UCSD-AML1 (cell line): ENCODE measurements around the gene TAF6L.
"Not testable (repeated sequence)": the region's sequence is repeated elsewhere in the genome, so short reads cannot be mapped to it uniquely, and the experiment has no call there.

Source experiments
- DNase-seq: peaks from one replicate; lab custom pipeline; 2025; ENCODE audit not compliant: unreplicated experiment; lab: John Stamatoyannopoulos, UW

Gene TAF6L, protein sequence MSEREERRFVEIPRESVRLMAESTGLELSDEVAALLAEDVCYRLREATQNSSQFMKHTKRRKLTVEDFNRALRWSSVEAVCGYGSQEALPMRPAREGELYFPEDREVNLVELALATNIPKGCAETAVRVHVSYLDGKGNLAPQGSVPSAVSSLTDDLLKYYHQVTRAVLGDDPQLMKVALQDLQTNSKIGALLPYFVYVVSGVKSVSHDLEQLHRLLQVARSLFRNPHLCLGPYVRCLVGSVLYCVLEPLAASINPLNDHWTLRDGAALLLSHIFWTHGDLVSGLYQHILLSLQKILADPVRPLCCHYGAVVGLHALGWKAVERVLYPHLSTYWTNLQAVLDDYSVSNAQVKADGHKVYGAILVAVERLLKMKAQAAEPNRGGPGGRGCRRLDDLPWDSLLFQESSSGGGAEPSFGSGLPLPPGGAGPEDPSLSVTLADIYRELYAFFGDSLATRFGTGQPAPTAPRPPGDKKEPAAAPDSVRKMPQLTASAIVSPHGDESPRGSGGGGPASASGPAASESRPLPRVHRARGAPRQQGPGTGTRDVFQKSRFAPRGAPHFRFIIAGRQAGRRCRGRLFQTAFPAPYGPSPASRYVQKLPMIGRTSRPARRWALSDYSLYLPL

GRCh38 chr11:62771144-62772021 lies at the start of gene TAF6L:
Gene TAF6L, plus strand, starts transcription at chr11:62771396. Its CDS starts 4,388 bp downstream, at chr11:62775784.
- peak; percentile 96 for DNase-seq

GRCh38 chr11:62721994-62722393 lies 49.2 kb upstream of the TAF6L start:
- no peak for DNase-seq

- no peak for DNase-seq
Observed at GRCh38 chr11:62724171-62724570, 47.0 kb upstream of the TAF6L start.

DNA sequence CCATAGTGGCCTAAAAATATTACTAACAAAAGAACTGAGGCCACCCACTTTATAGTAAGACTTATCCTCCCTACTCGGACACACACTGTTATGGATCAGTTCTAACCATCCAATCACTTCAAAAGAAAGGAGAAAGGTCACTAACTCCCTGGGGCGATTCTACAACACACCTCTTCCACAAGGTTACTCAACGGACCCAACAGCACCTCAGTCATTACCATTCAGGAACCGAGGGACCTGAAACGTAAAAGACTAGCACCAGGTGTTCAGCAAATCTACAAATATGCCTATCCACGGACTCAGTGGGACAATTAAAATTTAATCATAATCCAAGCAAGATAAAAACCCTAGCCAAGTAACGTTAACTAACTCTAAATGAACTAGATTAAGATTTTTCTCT lies 45.5 kb upstream of the TAF6L start:
- no peak for DNase-seq

DNA sequence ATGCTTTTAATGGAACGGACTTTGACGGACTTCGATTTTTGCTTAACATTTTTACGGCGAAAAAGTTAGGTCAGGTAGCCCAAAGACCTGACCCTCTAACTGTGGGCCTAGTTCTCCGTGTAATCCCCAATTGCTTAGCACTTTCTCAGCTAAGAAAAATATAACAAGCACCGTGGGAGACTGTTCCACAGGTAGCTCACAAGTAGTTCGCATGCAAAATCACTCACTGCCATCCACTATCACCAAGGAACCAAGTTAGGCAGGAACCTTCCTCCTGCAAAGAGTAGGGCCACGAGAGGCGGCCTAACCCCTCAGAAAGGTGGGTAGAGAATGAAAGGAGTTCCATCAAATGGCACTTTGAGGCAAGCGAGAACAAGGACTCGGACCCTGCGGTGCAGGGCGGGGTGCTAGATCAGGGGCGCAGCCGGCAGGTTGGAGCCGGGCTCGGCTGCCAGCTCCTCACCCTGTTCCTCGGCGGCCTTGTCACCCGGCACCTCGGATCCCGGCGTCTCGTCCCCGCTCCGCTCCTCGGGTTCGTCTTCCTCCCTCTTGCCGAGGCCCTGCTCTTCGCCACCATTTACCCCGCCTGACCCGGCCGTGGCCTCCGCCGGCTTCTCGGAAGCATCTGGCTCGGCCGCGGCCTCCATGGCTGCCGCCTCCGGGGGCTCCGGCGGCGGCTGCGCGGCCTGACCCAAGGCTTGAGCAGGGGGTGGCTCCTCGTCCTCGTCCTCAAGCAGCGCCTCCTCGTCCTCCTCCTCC lies 44.9 kb upstream of the TAF6L start:
- DNase-seq = no peak

GRCh38 chr11:62726915-62727164 lies 44.4 kb upstream of the TAF6L start:
- DNase-seq = no peak

DNA sequence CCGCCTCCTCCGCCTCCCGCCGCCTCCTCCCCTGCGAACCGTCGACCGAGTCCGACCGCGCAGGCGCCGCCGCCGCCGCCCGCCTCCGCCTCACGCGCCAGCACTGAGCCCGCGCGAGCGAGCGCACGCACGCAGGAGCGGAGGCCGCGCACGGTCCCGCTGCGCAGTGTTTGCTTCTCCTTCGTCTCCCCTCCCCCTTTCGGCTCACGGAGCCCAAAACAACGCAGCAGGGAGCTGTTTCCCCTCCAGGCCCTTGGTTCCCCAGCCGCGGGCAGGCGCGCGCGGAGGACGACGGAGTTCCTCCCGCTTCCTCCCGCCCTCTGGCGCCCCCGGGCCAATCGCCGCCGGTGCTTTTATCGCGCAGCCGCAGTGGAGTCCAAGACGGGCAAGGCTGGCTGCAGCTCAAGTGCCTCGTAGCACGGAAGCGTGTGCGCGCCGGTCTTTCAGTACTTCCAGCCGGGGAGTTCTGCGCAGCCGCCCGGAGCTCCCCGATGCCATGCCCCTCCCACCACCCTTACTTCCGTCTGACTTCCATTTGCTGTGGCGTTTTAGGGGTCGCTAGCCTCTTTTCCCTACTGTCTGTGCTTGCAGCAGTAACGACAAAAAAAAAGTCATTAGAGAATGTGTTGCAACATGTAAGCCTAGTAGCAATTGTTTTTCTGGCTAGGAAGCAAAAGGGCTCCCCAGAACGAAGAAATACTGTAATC lies 43.9 kb upstream of the TAF6L start, which contains the start of gene HNRNPUL2:
TSS of gene HNRNPUL2 (minus strand) at position 293 of the 707 bp plus-strand sequence. CDS start 301 bp downstream, outside the sequence.
- peak; percentile 99 for DNase-seq

DNA sequence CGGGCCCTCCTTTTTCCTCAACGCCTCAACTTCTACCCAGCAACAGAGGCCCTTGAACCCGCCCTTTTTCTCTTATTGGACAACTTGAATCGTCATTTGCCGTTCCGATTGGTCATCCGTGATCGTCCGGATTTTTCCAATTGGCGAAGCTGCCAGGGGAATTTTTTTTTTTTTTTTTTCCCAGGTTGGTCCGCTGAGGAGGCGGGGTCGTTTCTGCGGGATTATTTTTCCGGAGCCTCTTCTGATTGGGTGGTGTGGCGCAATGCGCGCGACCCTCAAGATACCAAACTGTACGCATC lies 43.4 kb upstream of the TAF6L start:
- peak; percentile 87 for DNase-seq

DNA sequence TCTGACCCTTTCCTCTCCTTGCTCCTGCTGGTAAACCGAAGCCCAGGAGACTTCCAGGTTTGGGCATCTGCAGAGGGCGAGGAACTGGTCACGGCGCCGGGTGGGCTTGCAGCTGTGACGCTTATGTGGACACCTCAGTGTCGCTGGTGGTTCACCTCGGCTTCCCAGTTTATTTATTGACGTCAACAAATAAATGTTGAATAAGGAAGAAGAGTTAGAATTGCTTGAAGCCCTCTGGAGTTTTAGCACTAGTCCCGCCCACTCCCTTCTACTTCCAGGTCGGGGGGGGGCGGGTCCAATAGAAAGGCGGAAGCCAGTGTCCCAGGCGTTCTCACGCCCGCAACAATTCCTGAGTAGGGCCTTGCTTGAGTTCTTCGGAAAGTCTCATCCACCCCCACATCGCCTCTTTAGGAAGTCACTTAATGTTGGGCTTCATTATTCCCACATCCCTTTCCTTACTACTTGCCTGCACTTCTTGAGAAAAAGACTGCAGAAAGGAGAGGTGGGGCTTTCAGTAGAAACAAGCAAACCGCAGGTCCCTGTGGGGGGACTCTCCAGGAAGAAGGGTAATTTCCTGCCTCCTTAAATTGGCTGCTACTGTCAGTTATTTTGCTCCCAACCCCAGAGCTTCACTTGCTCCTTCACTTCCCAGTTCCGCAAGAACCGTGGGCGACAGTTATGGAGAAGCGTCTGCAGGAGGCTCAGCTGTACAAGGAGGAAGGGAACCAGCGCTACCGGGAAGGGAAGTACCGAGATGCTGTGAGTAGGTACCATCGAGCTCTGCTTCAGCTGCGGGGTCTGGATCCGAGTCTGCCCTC lies 42.8 kb upstream of the TAF6L start, which contains the start of gene TTC9C:
TSS of gene TTC9C (plus strand) at position 316 of the 818 bp plus-strand sequence. CDS start at position 679, 363 bp downstream.
- peak; percentile 83 for DNase-seq

- not testable (repeated sequence) for DNase-seq
Observed at GRCh38 chr11:62730076-62730475, 41.1 kb upstream of the TAF6L start.

DNA sequence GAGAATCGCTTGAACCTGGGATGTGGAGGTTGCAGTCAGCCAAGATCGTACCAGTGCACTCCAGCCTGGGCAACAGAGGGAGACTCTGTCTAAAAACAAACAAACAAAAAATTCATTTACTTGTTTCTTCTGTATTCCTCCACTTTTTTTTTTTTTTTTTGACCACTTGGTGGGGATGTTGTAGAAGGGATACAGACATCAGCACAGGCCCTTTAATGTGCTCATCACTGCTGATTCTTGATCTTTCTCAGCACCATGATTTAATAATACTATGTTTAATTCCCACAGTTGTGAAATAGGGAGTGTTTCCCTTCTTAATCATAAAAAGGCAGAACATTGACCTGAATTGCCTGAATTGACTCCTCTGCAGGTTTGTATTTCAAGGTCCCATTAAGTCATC lies 38.4 kb upstream of the TAF6L start:
- DNase-seq = no peak

GRCh38 chr11:62737196-62737595 lies 34.0 kb upstream of the TAF6L start:
- DNase-seq = no peak

DNA sequence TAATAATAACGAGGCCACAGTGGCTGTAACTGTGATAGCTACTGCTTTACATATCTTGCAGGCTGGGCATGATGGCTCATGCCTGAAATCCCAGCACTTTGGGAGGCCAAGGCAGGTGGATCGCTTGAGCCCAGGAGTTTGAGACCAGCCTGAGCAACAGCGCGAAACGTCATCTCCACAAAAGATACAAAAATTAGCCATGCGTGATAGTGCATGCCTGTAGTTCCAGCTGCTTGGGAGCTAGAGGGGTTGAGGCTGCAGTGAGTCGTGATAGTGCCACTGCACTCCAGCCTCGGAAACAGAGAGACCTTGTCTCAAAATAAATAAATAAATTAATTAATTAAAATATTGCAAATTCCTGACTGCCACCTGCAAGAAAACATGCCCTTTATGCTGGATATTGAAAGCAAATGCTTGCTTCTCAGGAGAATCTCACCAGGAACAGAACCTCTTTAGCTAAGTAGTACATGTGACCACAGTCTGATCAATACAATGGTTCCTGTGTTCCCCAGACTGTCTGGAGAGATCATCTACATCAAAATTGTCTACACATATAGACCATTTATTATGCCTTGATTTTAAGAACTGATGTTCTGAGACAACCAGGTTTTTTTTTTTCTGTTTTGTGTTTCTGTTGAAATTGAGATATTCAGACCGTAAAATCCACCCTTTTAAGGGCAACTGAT lies 23.6 kb upstream of the TAF6L start:
- no peak for DNase-seq

DNA sequence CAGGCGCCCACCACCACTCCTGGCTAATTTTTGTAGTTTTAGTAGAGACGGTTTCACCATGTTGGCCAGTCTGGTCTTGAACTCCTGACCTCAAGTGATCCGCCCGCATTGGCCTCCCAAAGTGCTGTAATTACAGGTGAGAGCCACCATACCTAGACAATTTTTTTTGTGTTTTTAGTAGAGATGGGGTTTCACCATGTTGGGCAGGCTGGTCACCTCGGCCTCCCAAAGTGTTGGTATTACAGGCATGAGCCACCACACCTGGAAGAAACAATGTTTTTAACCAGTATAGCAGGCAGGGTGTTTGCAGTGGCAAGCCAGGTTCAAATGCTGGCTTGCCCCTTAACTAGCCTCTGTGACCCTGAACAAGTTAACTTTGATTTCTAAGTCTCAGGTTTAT lies 21.3 kb upstream of the TAF6L start:
- DNase-seq = not testable (repeated sequence)

GRCh38 chr11:62752177-62752785 lies 18.9 kb upstream of the TAF6L start:
- no peak for DNase-seq

DNA sequence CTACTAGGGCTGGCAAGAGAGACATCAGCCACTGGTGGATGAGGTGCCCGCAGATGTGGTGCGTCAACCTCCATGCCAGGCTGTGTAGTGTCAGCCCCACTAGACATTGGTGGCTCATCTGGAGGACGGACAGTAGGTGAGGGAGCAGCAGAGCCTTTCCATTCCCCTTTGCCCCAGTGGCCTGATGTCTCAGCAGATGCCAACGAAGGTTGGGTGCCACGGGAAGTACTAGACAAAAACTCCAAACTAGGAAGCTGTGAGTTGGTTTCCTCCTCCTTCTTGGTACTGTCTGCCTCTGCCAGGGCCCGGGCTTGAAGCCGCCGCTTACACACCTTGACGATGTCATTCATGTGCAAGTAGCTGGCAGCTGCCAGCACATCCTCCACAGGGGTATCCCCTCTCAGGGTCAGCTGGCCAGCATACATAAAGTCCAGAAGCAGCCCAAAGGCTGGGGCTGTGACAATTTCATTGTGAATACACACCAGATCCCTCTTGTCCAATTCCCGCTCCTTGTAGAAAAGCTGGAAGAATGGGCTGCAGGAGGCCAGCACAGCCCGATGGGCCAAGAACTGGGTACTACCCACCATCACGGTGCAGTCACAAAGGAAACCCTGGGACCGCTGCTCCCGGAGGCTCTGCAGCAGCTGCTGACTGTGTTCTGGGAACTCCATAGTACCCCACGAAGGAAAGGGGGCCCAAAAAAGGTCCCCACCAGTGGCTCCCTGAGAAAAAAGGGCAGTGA lies 18.0 kb upstream of the TAF6L start:
- no peak for DNase-seq

DNA sequence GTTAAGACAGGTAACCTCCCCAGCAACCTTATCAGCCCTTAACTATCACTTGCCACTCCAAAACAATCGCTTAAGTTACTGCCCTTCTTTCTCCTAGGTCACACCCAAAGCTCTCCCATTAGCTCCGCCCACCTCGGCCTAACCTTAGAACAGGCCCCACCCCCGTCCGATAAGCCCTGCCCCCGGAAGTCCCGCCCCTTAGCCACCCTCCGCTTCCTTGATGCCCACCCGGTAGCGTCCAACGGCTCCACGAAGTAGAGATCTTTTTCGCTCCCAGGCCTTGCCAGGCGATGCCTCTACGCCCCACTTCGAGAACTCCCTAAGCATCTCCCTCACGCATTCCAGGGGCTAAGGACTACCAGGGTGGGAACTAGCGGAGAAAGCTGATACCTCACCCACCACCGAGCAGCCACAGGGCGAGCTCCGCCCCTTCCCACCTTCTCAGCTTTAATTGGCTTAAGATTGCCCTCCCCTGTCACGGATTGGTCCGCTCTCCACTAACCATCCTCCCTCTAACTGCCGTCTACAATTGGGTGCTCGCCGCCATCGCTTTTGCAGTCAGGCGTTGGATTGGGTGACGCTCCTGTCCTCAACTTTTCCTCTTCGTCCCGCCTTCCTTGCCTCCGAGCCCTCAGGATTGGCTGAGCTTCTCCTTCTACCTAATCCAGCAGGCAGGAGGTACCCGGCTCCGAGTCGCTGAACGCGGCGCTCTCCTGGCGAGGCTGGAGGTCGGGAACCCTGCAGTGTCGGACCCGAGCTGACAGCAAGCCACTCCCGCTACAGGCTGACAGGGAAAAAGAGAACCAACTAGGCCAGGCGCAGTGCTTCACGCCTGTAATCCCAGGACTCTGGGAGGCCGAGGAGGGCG lies 17.2 kb upstream of the TAF6L start, which contains the start of gene ZBTB3:
TSS of gene ZBTB3 (minus strand) at position 425 of the 868 bp plus-strand sequence. CDS start 496 bp downstream, outside the sequence.
- peak; percentile 97 for DNase-seq
